PC-9 (cell line): ENCODE results near the gene RSPH9.

Experiments used
- CTCF ChIP-seq: fragments of 200-600 bp; sonication (generic); conservative IDR thresholded peaks from 2 replicates; pipeline ENCODE4 v1.6.1; 2017; ENCODE audit warnings: mixed run types, antibody characterized with exemption, mild to moderate bottlenecking, moderate library complexity
- EZH2 ChIP-seq: fragments of 200-600 bp; sonication (generic); IDR thresholded peaks from 2 replicates; pipeline ENCODE4 v1.8.0; 2017; ENCODE audit warnings: antibody characterized with exemption, low read depth

- no peak for TF ChIP-seq EZH2
- TF ChIP-seq CTCF: no peak
These were observed 17.6 kb upstream of the RSPH9 start for GRCh38 chr6:43627008-43627825.
